Left ventricle myocardium inferior (tissue), 1 donor: ENCODE data around the gene PDE9A. TPM values are rescaled to one million over a fixed set of nuclear protein-coding genes. Genes with fewer than 3 reads are reported as not detected.

Experiments
- DNase-seq: peaks from one replicate; pipeline ENCODE4 v3.0.0-alpha.2; 2020
- H3K27ac ChIP-seq: fragments of 200-600 bp; replicated peaks from 2 replicates; pipeline ENCODE4 v1.8.0; 2021
- H3K27me3 ChIP-seq: fragments of 200-600 bp; 2 replicates; pipeline ENCODE4 v1.8.0; 2021; ENCODE audit warnings: low read depth
- H3K36me3 ChIP-seq: fragments of 200-600 bp; 2 replicates; pipeline ENCODE4 v1.8.0; 2021
- H3K4me1 ChIP-seq: fragments of 200-600 bp; 2 replicates; pipeline ENCODE4 v1.8.0; 2021
- H3K4me3 ChIP-seq: fragments of 200-600 bp; 2 replicates; pipeline ENCODE4 v1.8.0; 2021; ENCODE audit warnings: mild to moderate bottlenecking, moderate library complexity
- H3K9me3 ChIP-seq: fragments of 200-600 bp; replicated peaks from 2 replicates; pipeline ENCODE4 v1.8.0; 2021
- CTCF ChIP-seq: fragments of 200-600 bp; IDR thresholded peaks from 2 replicates; pipeline ENCODE4 v1.8.0; 2021; ENCODE audit warnings: antibody characterized with exemption, mild to moderate bottlenecking, borderline replicate concordance
- intact Hi-C: fragments of 100-400 bp; cut with micrococcal nuclease; formaldehyde crosslinking; loops from one replicate; pipeline ENCODE4 v1.11.0; 2022
- total RNA-seq: library from RNA; stranded (reverse); fragmentation: NEBNext Ultra II Directional; extraction: Animal tissue kit (Norgen Biotek cat#: 25700); gene quantifications from one replicate; pipeline ENCODE4 v1.2.1, GENCODE V29; 2021
- donor health status: DM: no; HTN: yes; CAD: no; lungs with severe emphysema.

The PDE9A gene
- total RNA-seq, 1 donor from 2014 or later: 3.2 TPM

- peaks cover 10% of the 10 kb centered on the region for H3K4me1 ChIP-seq
- H3K9me3 ChIP-seq: no peaks in the 10 kb centered on the region
- H3K4me3 ChIP-seq: no peak overlapping the region
- no peaks in the 10 kb centered on the region for H3K36me3 ChIP-seq
- DNase-seq: no peak
- TF ChIP-seq CTCF: no peak
- H3K27ac ChIP-seq: no peak overlapping the region
- intact Hi-C loops: no loop called here
- H3K27me3 ChIP-seq: peaks cover 32% of the 10 kb centered on the region
Observed at GRCh38 chr21:42645211-42646075, 8.0 kb upstream of the PDE9A start.

GRCh38 chr21:42646076-42646825, 7.2 kb upstream of the PDE9A start:
- no peaks in the 10 kb centered on the region for H3K36me3 ChIP-seq
- no peak overlapping the region for H3K27ac ChIP-seq
- H3K9me3 ChIP-seq: no peaks in the 10 kb centered on the region
- no peak overlapping the region for H3K4me3 ChIP-seq
- H3K4me1 ChIP-seq: peaks cover 2% of the 10 kb centered on the region
- DNase-seq: no peak
- peaks cover 28% of the 10 kb centered on the region for H3K27me3 ChIP-seq
- intact Hi-C loops: no loop called here
- TF ChIP-seq CTCF: no peak

GRCh38 chr21:42646836-42647235, 6.6 kb upstream of the PDE9A start:
- Histone ChIP-seq H3K4me3 (no peak overlapping the region), H3K36me3 (no peaks in the 10 kb centered on the region), H3K9me3 (no peaks in the 10 kb centered on the region), H3K27me3 (peaks cover 23% of the 10 kb centered on the region), H3K27ac (no peak overlapping the region), H3K4me1 (no peaks in the 10 kb centered on the region)
- no peak for DNase-seq
- TF ChIP-seq CTCF: no peak
- intact Hi-C loops: no loop called here

GRCh38 chr21:42648606-42649005, 4.8 kb upstream of the PDE9A start:
- TF ChIP-seq CTCF: no peak
- H3K4me1 ChIP-seq: peaks cover 11% of the 10 kb centered on the region
- no peak overlapping the region for H3K4me3 ChIP-seq
- DNase-seq: no peak
- intact Hi-C loops: no loop called here
- H3K36me3 ChIP-seq: no peaks in the 10 kb centered on the region
- no peak overlapping the region for H3K27ac ChIP-seq
- H3K9me3 ChIP-seq: no peaks in the 10 kb centered on the region
- peaks cover 16% of the 10 kb centered on the region for H3K27me3 ChIP-seq

- Histone ChIP-seq H3K36me3 (no peaks in the 10 kb centered on the region), H3K27ac (no peak overlapping the region), H3K4me1 (peaks cover 18% of the 10 kb centered on the region), H3K9me3 (no peaks in the 10 kb centered on the region), H3K27me3 (peaks cover 22% of the 10 kb centered on the region), H3K4me3 (no peak overlapping the region)
- no peak for TF ChIP-seq CTCF
- intact Hi-C loops: no loop called here
- peak; percentile 7 for DNase-seq
Observed at GRCh38 chr21:42649122-42650032, 4.0 kb upstream of the PDE9A start.
